Gastroesophageal sphincter (tissue), 3 donors: Measurements from ENCODE around the gene RHEX.

Experiments
- CTCF ChIP-seq, 4 experiments: fragments of 200-600 bp in 2 of 4; fragments of 450-650 bp in 2 of 4; sonication (generic) in 1 of 4; IDR thresholded peaks; one replicate each; pipeline ENCODE4 v1.5.1; 2017 to 2019; ENCODE audit warnings: antibody characterized with exemption in 4 of 4, mild to moderate bottlenecking in 2 of 4, moderate library complexity in 2 of 4
- EP300 ChIP-seq: sonication (generic); formaldehyde crosslinking; IDR thresholded peaks from one replicate; pipeline ENCODE4 v1.6.1; 2017; ENCODE audit warnings: antibody characterized with exemption, mild to moderate bottlenecking

GRCh38 chr1:206108635-206109034 is 55.7 kb downstream of the RHEX start:
- no peak for TF ChIP-seq CTCF (IDR thresholded peaks at IDR 0.05)
- no peak for TF ChIP-seq EP300
